8988T (cell line): ENCODE results near the gene RIC8B.

Experiments
- DNase-seq: peaks from one replicate; pipeline ENCODE4 v3.0.0; 2011

RIC8B gene

GRCh38 chr12:106873983-106874382, 99.5 kb downstream of the RIC8B start:
- no peak for DNase-seq

- DNase-seq = no peak
Measured at GRCh38 chr12:106878804-106879203, 104.3 kb downstream of the RIC8B start.

GRCh38 chr12:106879612-106880011, 105.1 kb downstream of the RIC8B start:
- no peak for DNase-seq

- DNase-seq = no peak
Measured at GRCh38 chr12:106883426-106883825, 108.9 kb downstream of the RIC8B start.

- no peak for DNase-seq
Measured at GRCh38 chr12:106885026-106885425, 110.5 kb downstream of the RIC8B start.

GRCh38 chr12:106885541-106886249, 111.2 kb downstream of the RIC8B start:
- DNase-seq = no peak

- DNase-seq = no peak
Measured at GRCh38 chr12:106886932-106887331, 112.5 kb downstream of the RIC8B start.

- DNase-seq = no peak
Measured at GRCh38 chr12:106888348-106888970, 114.0 kb downstream of the RIC8B start.

- DNase-seq = no peak
Measured at GRCh38 chr12:106889326-106889725, 114.8 kb downstream of the RIC8B start.

GRCh38 chr12:106889950-106890626, 115.6 kb downstream of the RIC8B start:
- DNase-seq = no peak

GRCh38 chr12:106892075-106892474, 117.6 kb downstream of the RIC8B start:
- no peak for DNase-seq

GRCh38 chr12:106893451-106893850, 119.0 kb downstream of the RIC8B start:
- no peak for DNase-seq

GRCh38 chr12:106894774-106895173, 120.3 kb downstream of the RIC8B start:
- no peak for DNase-seq

GRCh38 chr12:106896603-106897002, 122.1 kb downstream of the RIC8B start:
- no peak for DNase-seq

- DNase-seq = no peak
Measured at GRCh38 chr12:106897082-106897481, 122.6 kb downstream of the RIC8B start.

GRCh38 chr12:106897981-106898901, 123.8 kb downstream of the RIC8B start:
- no peak for DNase-seq

- DNase-seq = no peak
Measured at GRCh38 chr12:106900554-106900953, 126.1 kb downstream of the RIC8B start.

- no peak for DNase-seq
Measured at GRCh38 chr12:106901276-106901675, 126.8 kb downstream of the RIC8B start.

GRCh38 chr12:106902053-106902452, 127.6 kb downstream of the RIC8B start:
- no peak for DNase-seq

- peak; percentile 79 for DNase-seq
Measured at GRCh38 chr12:106903241-106903945, 128.9 kb downstream of the RIC8B start.

GRCh38 chr12:106906715-106907114, 132.2 kb downstream of the RIC8B start:
- no peak for DNase-seq

GRCh38 chr12:106907411-106907810, 132.9 kb downstream of the RIC8B start:
- DNase-seq = no peak
